Fibroblast of lung (primary cell): Measurements from ENCODE around the gene ACSS1.

Experiments
- CTCF ChIP-seq, 2 donors: IDR thresholded peaks in 1 of 2; conservative IDR thresholded peaks in 1 of 2; 1 replicate in 1 of 2; 2 replicates in 1 of 2; pipeline ENCODE4 v1.5.1; 2011 to 2012; ENCODE audit warnings: low read length in 2 of 2, control low read depth in 1 of 2, inconsistent platforms in 1 of 2, low read depth in 1 of 2, mild to moderate bottlenecking in 1 of 2
- EZH2 ChIP-seq: IDR thresholded peaks from 2 replicates; pipeline ENCODE4 v1.5.1; 2012; ENCODE audit warnings: low read length, control low read depth, mild to moderate bottlenecking; ENCODE audit errors: missing control alignments

GRCh38 chr20:25045343-25045712 is 12.6 kb downstream of the ACSS1 start:
- no peak for TF ChIP-seq CTCF (conservative IDR thresholded peaks at IDR 0.05 in 1 of 2, IDR thresholded peaks at IDR 0.05 in 1 of 2; ENCODE audit: low read depth in 1 of 2, low read length in 2 of 2)
- TF ChIP-seq EZH2, result no peak
